HG03432 (cell line): ENCODE results near the gene PNPLA4.

Experiments
- ATAC-seq: cut with Tn5 transposase; IDR thresholded peaks from one replicate; pipeline ENCODE4 v1.9.1; 2021; ENCODE audit warnings: mild to moderate bottlenecking, moderate library complexity; ENCODE audit not compliant: unreplicated experiment

Gene PNPLA4

GRCh38 chrX:7876957-7877356, 50.3 kb downstream of the PNPLA4 start:
- ATAC-seq: no peak

- no peak for ATAC-seq
Measured at GRCh38 chrX:7872042-7872441, 55.2 kb downstream of the PNPLA4 start.

GRCh38 chrX:7852166-7852565, 75.0 kb downstream of the PNPLA4 start:
- no peak for ATAC-seq
